Measurements from ENCODE around the gene RGP1.

DNA sequence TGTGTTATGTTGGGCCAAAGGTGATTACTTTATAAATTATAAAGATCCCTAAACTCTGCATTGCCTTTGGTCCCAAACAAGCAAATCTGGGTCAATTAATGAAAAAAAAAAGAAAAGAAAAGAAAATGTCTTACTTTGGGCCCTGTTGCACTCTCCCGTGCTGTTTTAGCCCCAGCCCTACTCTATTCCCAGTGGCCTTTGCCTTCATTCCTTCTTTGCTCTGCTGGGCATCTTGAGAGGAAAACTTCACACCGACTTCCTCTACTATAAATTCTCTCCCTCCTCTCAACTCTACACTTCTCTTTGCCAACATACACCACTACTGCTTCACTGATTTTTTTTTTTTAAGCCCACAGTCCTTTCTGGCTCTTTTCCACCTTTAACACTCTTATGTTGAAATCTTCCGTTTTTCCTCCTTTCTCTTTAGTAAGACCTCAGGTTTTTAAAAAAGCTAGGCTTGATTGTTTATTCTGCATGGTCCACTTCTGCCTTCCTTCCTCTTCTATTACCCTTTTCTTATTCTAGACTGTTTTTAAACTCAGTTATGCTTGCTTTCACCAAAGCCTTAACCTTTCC is 9.5 kb downstream of the RGP1 start:
- TF ChIP-seq, protein P1, sequence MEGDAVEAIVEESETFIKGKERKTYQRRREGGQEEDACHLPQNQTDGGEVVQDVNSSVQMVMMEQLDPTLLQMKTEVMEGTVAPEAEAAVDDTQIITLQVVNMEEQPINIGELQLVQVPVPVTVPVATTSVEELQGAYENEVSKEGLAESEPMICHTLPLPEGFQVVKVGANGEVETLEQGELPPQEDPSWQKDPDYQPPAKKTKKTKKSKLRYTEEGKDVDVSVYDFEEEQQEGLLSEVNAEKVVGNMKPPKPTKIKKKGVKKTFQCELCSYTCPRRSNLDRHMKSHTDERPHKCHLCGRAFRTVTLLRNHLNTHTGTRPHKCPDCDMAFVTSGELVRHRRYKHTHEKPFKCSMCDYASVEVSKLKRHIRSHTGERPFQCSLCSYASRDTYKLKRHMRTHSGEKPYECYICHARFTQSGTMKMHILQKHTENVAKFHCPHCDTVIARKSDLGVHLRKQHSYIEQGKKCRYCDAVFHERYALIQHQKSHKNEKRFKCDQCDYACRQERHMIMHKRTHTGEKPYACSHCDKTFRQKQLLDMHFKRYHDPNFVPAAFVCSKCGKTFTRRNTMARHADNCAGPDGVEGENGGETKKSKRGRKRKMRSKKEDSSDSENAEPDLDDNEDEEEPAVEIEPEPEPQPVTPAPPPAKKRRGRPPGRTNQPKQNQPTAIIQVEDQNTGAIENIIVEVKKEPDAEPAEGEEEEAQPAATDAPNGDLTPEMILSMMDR (IDR thresholded peaks at IDR 0.05 in 8 of 11, conservative IDR thresholded peaks at IDR 0.05 in 3 of 11) = no peak
- no peak for TF ChIP-seq POLR2A (IDR thresholded peaks at IDR 0.05)
